ENCODE measurements around the gene RAB2B. TPM values are rescaled to one million over a fixed set of nuclear protein-coding genes. Genes with fewer than 3 reads are reported as not detected.
A peak's percentile ranks its signal among the peaks of the same experiment; 100 is the strongest.
"Not testable (repeated sequence)": the region's sequence is repeated elsewhere in the genome, so short reads cannot be mapped to it uniquely, and the experiment has no call there.

The RAB2B gene
- polyA plus RNA-seq, 2 donors: 6.8 to 7.0 TPM

DNA sequence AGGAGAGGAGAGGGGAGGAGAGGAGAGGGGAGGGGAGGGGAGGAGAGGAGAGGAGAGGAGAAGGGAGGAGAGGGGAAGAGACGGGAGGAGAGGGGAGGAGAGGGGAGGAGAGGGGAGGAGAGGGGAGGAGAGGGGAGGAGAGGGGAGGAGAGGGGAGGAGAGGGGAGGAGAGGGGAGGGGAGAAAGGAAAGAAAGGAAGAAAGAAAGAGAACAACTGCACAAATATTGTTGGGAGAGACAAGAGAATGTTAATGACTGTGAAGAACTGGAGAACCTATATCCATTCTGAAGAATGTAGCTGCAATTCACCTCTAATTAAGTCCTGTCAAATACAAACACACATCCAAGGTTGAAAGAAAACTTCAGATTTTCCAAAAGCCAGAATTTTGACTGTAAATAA is 34.1 kb downstream of the RAB2B start:
- H3K27me3 ChIP-seq (ENCODE audit: control insufficient read depth in 1 of 2, insufficient read depth in 2 of 2, low read length in 2 of 2); H3K9me3 ChIP-seq (ENCODE audit: control insufficient read depth in 2 of 2, insufficient read depth in 1 of 2, low read depth in 1 of 2, low read length in 1 of 2); H3K4me3 ChIP-seq (ENCODE audit: low read depth in 1 of 2, low read length in 2 of 2); H3K27ac ChIP-seq (ENCODE audit: low read depth in 2 of 2, low read length in 1 of 2); H3K36me3 ChIP-seq (ENCODE audit: control insufficient read depth in 2 of 2, insufficient read depth in 2 of 2, low read length in 1 of 2); H3K4me1 ChIP-seq (ENCODE audit: control insufficient read depth in 2 of 2, insufficient read depth in 2 of 2, low read length in 1 of 2): not testable (repeated sequence)
- WGBS, 2 donors: 40 to 80% methylated on average over 1 of the region's 1 CpG

DNA sequence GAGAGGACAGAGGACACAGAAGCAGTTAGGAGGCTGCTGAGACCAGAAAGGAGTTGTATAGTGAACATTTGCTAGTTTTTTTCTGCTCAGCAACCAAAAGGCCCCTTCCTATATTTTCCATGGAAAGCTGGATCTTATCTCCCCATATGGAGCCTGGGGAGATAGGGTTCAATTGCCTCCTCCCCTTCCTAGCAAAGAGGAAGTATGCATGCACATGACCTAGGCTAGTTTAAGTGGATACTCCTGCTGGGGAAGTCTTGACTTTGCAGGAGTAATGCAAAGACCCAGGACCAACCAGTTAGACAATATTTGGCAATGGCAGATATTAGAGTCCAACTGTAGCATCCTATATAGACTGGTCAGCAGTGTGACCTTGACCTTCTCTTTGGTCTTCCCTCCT is 35.9 kb downstream of the RAB2B start:
- Histone ChIP-seq H3K27ac (ENCODE audit: low read depth in 2 of 2, low read length in 1 of 2) (peak overlapping the region in 1 of 2 donors; percentile 31), H3K27me3 (ENCODE audit: control insufficient read depth in 1 of 2, insufficient read depth in 2 of 2, low read length in 2 of 2) (no peaks in the 10 kb centered on the region), H3K4me3 (ENCODE audit: low read depth in 1 of 2, low read length in 2 of 2) (no peak overlapping the region), H3K4me1 (ENCODE audit: control insufficient read depth in 2 of 2, insufficient read depth in 2 of 2, low read length in 1 of 2) (no peaks in the 10 kb centered on the region), H3K9me3 (ENCODE audit: control insufficient read depth in 2 of 2, insufficient read depth in 1 of 2, low read depth in 1 of 2, low read length in 1 of 2) (no peaks in the 10 kb centered on the region), H3K36me3 (ENCODE audit: control insufficient read depth in 2 of 2, insufficient read depth in 2 of 2, low read length in 1 of 2) (no peaks in the 10 kb centered on the region)

DNA sequence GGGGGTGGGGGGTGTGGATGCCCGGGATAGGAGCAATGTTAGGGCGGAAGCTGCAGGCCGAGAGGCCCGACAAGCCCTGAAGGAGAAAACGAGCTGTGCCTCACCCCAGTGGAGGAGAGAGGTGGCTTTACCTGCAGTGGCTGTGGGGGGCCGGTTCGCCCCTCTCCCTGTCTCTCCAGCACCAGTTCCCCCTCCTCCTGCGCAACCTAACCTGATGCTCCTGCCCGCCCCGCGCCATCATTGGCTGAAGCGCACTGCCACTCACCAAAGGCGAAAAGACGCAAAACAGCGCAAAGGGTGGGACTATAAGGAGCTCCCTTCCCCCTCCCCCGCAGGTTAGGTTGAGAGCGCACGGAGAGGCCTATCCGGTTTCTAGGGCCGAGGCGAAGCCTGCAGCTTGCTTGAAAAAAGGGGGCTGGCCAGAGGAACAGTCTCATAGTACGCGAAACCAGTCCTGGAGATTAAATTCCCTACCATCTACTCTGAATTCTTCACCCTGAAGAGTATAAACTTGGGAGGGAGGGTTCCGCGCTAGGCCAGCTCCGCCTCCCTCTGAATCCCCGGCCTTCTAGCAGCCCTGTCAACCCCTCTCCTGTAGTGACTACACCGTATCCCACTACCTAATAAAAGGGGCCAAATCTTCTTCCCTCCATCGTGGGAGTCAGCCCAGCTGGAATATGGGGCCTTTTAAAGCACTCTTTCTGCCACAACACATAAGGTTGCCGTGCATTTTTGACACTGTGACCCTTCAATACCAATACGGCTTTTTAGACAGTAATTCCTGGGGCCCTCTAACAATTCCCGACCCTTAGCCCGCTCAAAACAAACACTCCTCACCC is 39.5 kb downstream of the RAB2B start:
- no peaks in the 10 kb centered on the region for H3K36me3 ChIP-seq (ENCODE audit: control insufficient read depth in 2 of 2, insufficient read depth in 2 of 2, low read length in 1 of 2)
- H3K27ac ChIP-seq (ENCODE audit: low read depth in 2 of 2, low read length in 1 of 2): peak overlapping the region; percentile 90 to 94
- WGBS, 2 donors: 3 to 4% methylated on average over 32 to 33 of the region's 33 CpGs

DNA sequence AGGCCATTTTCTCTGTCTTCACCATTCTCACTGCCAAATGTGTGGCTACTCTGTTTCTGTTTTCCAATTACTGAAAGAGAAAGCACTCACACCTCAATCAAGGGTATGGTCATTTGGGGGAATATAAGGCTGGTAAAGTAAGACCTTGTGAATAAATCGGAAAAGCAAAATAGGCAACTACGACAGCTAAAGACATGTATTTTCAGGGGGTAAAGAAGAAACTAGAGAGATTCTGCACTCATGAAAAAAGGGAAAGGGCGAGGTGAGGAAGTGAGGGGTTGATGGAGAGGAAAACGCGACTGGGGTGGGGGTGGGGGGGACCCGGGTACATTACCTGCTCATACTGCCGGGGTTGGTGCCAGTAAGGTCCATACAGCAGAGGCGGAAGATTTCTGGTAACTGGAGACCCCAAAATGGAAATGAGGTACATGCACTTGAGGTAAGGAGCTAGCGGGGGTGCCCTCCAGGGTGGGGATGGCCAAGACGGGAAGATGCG is 40.1 kb downstream of the RAB2B start:
- peak overlapping the region; percentile 87 to 89 for H3K4me3 ChIP-seq (ENCODE audit: low read depth in 1 of 2, low read length in 2 of 2)
- WGBS, 2 donors: 1% methylated on average over 11 of the region's 11 CpGs
- no peaks in the 10 kb centered on the region for H3K27me3 ChIP-seq (ENCODE audit: control insufficient read depth in 1 of 2, insufficient read depth in 2 of 2, low read length in 2 of 2)
- peak overlapping the region; percentile 90 to 94 for H3K27ac ChIP-seq (ENCODE audit: low read depth in 2 of 2, low read length in 1 of 2)
- H3K4me1 ChIP-seq (ENCODE audit: control insufficient read depth in 2 of 2, insufficient read depth in 2 of 2, low read length in 1 of 2): no peaks in the 10 kb centered on the region
- no peaks in the 10 kb centered on the region for H3K36me3 ChIP-seq (ENCODE audit: control insufficient read depth in 2 of 2, insufficient read depth in 2 of 2, low read length in 1 of 2)
- H3K9me3 ChIP-seq (ENCODE audit: control insufficient read depth in 2 of 2, insufficient read depth in 1 of 2, low read depth in 1 of 2, low read length in 1 of 2): no peaks in the 10 kb centered on the region

More for the DNA sequence above, 39.5 kb downstream of the RAB2B start:
- Histone ChIP-seq H3K9me3 (ENCODE audit: control insufficient read depth in 2 of 2, insufficient read depth in 1 of 2, low read depth in 1 of 2, low read length in 1 of 2) (no peaks in the 10 kb centered on the region), H3K27me3 (ENCODE audit: control insufficient read depth in 1 of 2, insufficient read depth in 2 of 2, low read length in 2 of 2) (no peaks in the 10 kb centered on the region), H3K4me3 (ENCODE audit: low read depth in 1 of 2, low read length in 2 of 2) (peak overlapping the region; percentile 87 to 89), H3K4me1 (ENCODE audit: control insufficient read depth in 2 of 2, insufficient read depth in 2 of 2, low read length in 1 of 2) (no peaks in the 10 kb centered on the region)

DNA sequence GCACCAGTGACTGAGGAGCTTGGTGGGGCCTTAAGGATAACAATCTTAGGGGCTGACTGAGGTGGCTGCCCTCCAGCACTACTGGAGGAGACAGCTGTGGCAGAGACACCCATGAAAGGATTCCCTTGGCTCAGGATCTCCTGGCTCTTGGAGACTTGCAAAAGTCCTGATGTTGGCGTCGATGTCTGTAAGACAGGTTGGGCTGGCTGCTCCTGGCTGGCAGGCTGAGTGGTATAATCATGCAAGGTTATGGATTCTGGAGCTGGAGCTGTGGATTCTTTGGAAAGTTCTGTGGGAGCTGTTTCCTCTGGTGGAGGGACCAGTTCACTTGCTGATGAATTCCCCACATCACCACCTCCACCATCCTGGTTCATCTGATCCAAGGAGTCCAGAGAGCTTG is 45.6 kb downstream of the RAB2B start:
- Histone ChIP-seq H3K27me3 (ENCODE audit: control insufficient read depth in 1 of 2, insufficient read depth in 2 of 2, low read length in 2 of 2) (no peaks in the 10 kb centered on the region), H3K4me3 (ENCODE audit: low read depth in 1 of 2, low read length in 2 of 2) (no peak overlapping the region), H3K9me3 (ENCODE audit: control insufficient read depth in 2 of 2, insufficient read depth in 1 of 2, low read depth in 1 of 2, low read length in 1 of 2) (no peaks in the 10 kb centered on the region), H3K4me1 (ENCODE audit: control insufficient read depth in 2 of 2, insufficient read depth in 2 of 2, low read length in 1 of 2) (peaks cover 0 to 3% of the 10 kb centered on the region in 2 donors), H3K27ac (ENCODE audit: low read depth in 2 of 2, low read length in 1 of 2) (no peak overlapping the region), H3K36me3 (ENCODE audit: control insufficient read depth in 2 of 2, insufficient read depth in 2 of 2, low read length in 1 of 2) (peaks cover 5 to 20% of the 10 kb centered on the region in 2 donors)
- WGBS, 2 donors: 63 to 72% methylated on average over 2 of the region's 2 CpGs

DNA sequence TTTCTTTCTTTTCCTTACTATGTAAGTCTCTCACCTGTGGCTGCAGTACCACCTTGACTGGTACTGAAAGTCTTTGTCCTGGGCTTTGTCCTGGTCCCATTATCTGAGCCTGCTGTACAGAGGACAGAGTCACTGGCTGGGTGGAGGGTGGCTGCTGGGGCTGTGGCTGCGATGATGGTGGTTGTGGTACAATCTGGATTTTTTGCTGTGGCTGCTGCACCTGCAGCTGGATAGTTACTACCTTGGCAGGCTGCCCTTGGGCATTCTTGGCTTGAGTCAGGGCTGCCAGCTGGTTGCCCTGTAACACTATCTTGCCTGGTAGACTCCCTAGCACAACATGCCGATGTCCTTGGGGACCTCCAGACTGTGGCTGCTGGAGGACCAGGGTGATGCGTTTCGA is 47.8 kb downstream of the RAB2B start:
- no peaks in the 10 kb centered on the region for H3K9me3 ChIP-seq (ENCODE audit: control insufficient read depth in 2 of 2, insufficient read depth in 1 of 2, low read depth in 1 of 2, low read length in 1 of 2)
- peaks cover 0 to 3% of the 10 kb centered on the region in 2 donors for H3K4me1 ChIP-seq (ENCODE audit: control insufficient read depth in 2 of 2, insufficient read depth in 2 of 2, low read length in 1 of 2)
- H3K27me3 ChIP-seq (ENCODE audit: control insufficient read depth in 1 of 2, insufficient read depth in 2 of 2, low read length in 2 of 2): no peaks in the 10 kb centered on the region
- H3K36me3 ChIP-seq (ENCODE audit: control insufficient read depth in 2 of 2, insufficient read depth in 2 of 2, low read length in 1 of 2): peaks cover 10 to 25% of the 10 kb centered on the region in 2 donors
- no peak overlapping the region for H3K27ac ChIP-seq (ENCODE audit: low read depth in 2 of 2, low read length in 1 of 2)
- 74 to 96% methylated on average over 4 of the region's 4 CpGs for WGBS, 2 donors
- no peak overlapping the region for H3K4me3 ChIP-seq (ENCODE audit: low read depth in 1 of 2, low read length in 2 of 2)

DNA sequence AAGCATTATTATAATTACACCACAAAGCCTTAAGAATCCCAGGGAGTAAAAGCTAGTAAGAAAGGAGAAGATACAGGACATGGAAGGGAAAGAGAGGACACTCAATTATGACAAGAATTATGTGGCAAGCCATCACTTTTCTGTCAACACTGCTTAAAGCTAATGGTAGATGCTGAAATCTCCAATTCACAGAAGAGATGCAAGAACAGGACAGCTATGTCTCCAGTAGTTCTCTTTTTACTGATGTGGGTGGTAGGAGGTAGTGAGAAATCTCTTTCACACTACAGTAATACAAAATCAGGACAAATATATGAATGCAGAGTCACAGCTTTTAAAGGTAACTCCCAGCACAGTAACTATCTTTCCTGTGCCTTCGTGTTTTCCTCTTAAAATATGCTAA is 50.1 kb downstream of the RAB2B start:
- Histone ChIP-seq H3K4me1 (ENCODE audit: control insufficient read depth in 2 of 2, insufficient read depth in 2 of 2, low read length in 1 of 2) (peaks cover 0 to 3% of the 10 kb centered on the region in 2 donors), H3K9me3 (ENCODE audit: control insufficient read depth in 2 of 2, insufficient read depth in 1 of 2, low read depth in 1 of 2, low read length in 1 of 2) (no peaks in the 10 kb centered on the region), H3K27me3 (ENCODE audit: control insufficient read depth in 1 of 2, insufficient read depth in 2 of 2, low read length in 2 of 2) (no peaks in the 10 kb centered on the region), H3K36me3 (ENCODE audit: control insufficient read depth in 2 of 2, insufficient read depth in 2 of 2, low read length in 1 of 2) (peaks cover 12 to 25% of the 10 kb centered on the region in 2 donors), H3K27ac (ENCODE audit: low read depth in 2 of 2, low read length in 1 of 2) (no peak overlapping the region), H3K4me3 (ENCODE audit: low read depth in 1 of 2, low read length in 2 of 2) (no peak overlapping the region)
- 92 to 97% methylated on average over 1 of the region's 1 CpG for WGBS, 2 donors

DNA sequence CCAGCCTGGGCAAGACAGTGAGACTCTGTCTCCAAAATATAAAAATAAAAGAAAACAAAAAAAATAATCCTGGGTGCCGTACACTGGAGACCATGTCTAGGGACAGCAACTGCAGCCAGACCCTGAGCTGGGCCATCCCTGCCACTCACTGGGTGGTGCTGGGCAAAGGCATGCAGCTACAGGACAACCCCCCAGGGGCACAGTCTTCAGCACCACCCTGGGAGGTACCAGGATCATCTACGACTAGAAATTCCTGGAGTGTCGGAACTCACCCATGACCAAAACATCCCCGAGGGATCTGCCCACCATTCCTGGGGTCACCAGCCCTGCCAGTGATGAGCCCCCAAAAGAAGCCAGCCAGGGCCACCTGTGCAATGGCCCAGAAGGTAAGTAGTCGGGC is 57.2 kb downstream of the RAB2B start:
- no peaks in the 10 kb centered on the region for H3K27me3 ChIP-seq (ENCODE audit: control insufficient read depth in 1 of 2, insufficient read depth in 2 of 2, low read length in 2 of 2)
- no peaks in the 10 kb centered on the region for H3K4me1 ChIP-seq (ENCODE audit: control insufficient read depth in 2 of 2, insufficient read depth in 2 of 2, low read length in 1 of 2)
- H3K4me3 ChIP-seq (ENCODE audit: low read depth in 1 of 2, low read length in 2 of 2): no peak overlapping the region
- no peak overlapping the region for H3K27ac ChIP-seq (ENCODE audit: low read depth in 2 of 2, low read length in 1 of 2)
- H3K9me3 ChIP-seq (ENCODE audit: control insufficient read depth in 2 of 2, insufficient read depth in 1 of 2, low read depth in 1 of 2, low read length in 1 of 2): no peaks in the 10 kb centered on the region
- WGBS, 2 donors: 85 to 86% methylated on average over 5 of the region's 5 CpGs
- H3K36me3 ChIP-seq (ENCODE audit: control insufficient read depth in 2 of 2, insufficient read depth in 2 of 2, low read length in 1 of 2): peaks cover 7 to 15% of the 10 kb centered on the region in 2 donors

DNA sequence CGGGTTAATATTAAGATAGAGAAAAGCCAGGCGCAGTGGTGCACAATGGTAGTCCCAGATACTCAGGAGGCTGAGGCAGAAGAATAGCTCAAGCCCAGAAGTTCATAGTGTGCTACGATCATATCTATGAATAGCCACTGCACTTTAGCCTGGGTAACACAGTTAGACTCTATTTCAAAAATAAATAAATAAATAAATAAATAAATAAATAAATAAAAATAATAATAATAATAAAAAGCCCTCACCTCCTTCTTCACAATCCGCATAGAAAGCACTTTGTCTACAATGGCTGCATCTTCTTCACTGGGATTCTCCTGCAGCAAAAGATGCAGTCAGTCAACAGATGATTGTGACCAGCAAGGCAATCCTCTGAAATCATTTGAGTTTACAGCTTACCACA is 61.4 kb downstream of the RAB2B start:
- H3K9me3 ChIP-seq (ENCODE audit: control insufficient read depth in 2 of 2, insufficient read depth in 1 of 2, low read depth in 1 of 2, low read length in 1 of 2): no peaks in the 10 kb centered on the region
- peaks cover 11 to 17% of the 10 kb centered on the region in 2 donors for H3K36me3 ChIP-seq (ENCODE audit: control insufficient read depth in 2 of 2, insufficient read depth in 2 of 2, low read length in 1 of 2)
- H3K4me1 ChIP-seq (ENCODE audit: control insufficient read depth in 2 of 2, insufficient read depth in 2 of 2, low read length in 1 of 2): no peaks in the 10 kb centered on the region
- H3K27me3 ChIP-seq (ENCODE audit: control insufficient read depth in 1 of 2, insufficient read depth in 2 of 2, low read length in 2 of 2): no peaks in the 10 kb centered on the region
- H3K27ac ChIP-seq (ENCODE audit: low read depth in 2 of 2, low read length in 1 of 2): no peak overlapping the region
- no peak overlapping the region for H3K4me3 ChIP-seq (ENCODE audit: low read depth in 1 of 2, low read length in 2 of 2)
- 96% methylated on average over 4 of the region's 4 CpGs for WGBS, 2 donors

DNA sequence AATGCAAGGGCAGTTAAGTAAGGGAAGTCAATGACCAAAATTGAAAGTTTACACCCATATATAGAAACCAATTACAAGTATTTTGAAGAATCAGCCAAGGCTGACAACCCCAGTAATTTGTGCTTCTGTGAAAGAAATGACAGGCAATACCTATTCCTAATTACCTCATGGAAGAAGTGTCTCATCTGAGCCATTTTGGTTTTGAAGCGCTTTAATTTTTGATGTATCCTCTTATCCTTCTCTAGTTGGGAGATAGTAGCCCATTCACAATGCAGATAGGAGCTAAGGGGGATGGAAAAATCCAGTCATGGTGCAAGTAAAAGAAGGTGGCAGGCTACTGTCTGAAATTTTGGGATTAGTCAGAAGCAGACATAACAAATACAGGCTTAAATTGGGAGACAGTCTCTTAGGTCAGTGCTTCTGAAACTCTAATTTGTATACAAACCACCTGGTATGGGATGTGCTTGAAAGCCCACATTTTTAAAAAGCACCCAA is 62.6 kb downstream of the RAB2B start:
- Histone ChIP-seq H3K27ac (ENCODE audit: low read depth in 2 of 2, low read length in 1 of 2) (no peak overlapping the region), H3K27me3 (ENCODE audit: control insufficient read depth in 1 of 2, insufficient read depth in 2 of 2, low read length in 2 of 2) (no peaks in the 10 kb centered on the region), H3K4me3 (ENCODE audit: low read depth in 1 of 2, low read length in 2 of 2) (no peak overlapping the region), H3K9me3 (ENCODE audit: control insufficient read depth in 2 of 2, insufficient read depth in 1 of 2, low read depth in 1 of 2, low read length in 1 of 2) (no peaks in the 10 kb centered on the region), H3K4me1 (ENCODE audit: control insufficient read depth in 2 of 2, insufficient read depth in 2 of 2, low read length in 1 of 2) (no peaks in the 10 kb centered on the region), H3K36me3 (ENCODE audit: control insufficient read depth in 2 of 2, insufficient read depth in 2 of 2, low read length in 1 of 2) (peaks cover 9 to 11% of the 10 kb centered on the region in 2 donors)
- WGBS, 2 donors: 91 to 96% methylated on average over 1 of the region's 1 CpG
